ENCODE data around the gene IL27RA. TPM values are rescaled to one million over a fixed set of nuclear protein-coding genes. Genes with fewer than 3 reads are reported as not detected.

The IL27RA gene
- total RNA-seq, 1 donor: 3.9 TPM

GRCh38 chr19:14101003-14101545 lies 69.5 kb downstream of the IL27RA start:
- no peak for DNase-seq (ENCODE audit: low read depth)
- H3K4me3 ChIP-seq (ENCODE audit: low read depth, low read length): no peak overlapping the region
- TF ChIP-seq CTCF (IDR thresholded peaks at IDR 0.05; ENCODE audit: insufficient read depth, low read depth, low read length): no peak

GRCh38 chr19:14102102-14102696 lies 70.6 kb downstream of the IL27RA start:
- no peak overlapping the region for H3K4me3 ChIP-seq (ENCODE audit: low read depth, low read length)
- TF ChIP-seq CTCF (IDR thresholded peaks at IDR 0.05; ENCODE audit: insufficient read depth, low read depth, low read length): no peak
- DNase-seq (ENCODE audit: low read depth): no peak

GRCh38 chr19:14102756-14103155 lies 71.2 kb downstream of the IL27RA start:
- no peak for DNase-seq (ENCODE audit: low read depth)
- H3K4me3 ChIP-seq (ENCODE audit: low read depth, low read length): no peak overlapping the region
- TF ChIP-seq CTCF (IDR thresholded peaks at IDR 0.05; ENCODE audit: insufficient read depth, low read depth, low read length): no peak

Other genes starting within 250 kb of the IL27RA start
- gene ZSWIM4, start 236.3 kb upstream of the IL27RA start, total RNA-seq: 12.1 and 13.2 TPM in 2 replicates
- 0.64 TPM in 1 of 2 replicates, not detected in the other for gene NANOS3, start 154.6 kb upstream of the IL27RA start, total RNA-seq
- 0.32 and 0.43 TPM in 2 replicates for gene BRME1, start 125.6 kb upstream of the IL27RA start, total RNA-seq
- 18.6 and 22.9 TPM in 2 replicates for gene CC2D1A, start 125.6 kb upstream of the IL27RA start, total RNA-seq
- gene PODNL1, start 93.3 kb upstream of the IL27RA start, total RNA-seq: 2.6 TPM in 2 replicates
- gene DCAF15, start 79.3 kb upstream of the IL27RA start, total RNA-seq: 13.4 and 13.9 TPM in 2 replicates
- 2.3 and 2.6 TPM in 2 replicates for gene RFX1, start 25.4 kb upstream of the IL27RA start, total RNA-seq
- gene RLN3, start 3.6 kb upstream of the IL27RA start, total RNA-seq: not detected in 2 replicates
- gene PALM3, start 30.3 kb downstream of the IL27RA start, total RNA-seq: under 0.01 TPM in 1 of 2 replicates, not detected in the other
- gene MISP3, start 41.0 kb downstream of the IL27RA start, total RNA-seq: under 0.01 and 0.32 TPM in 2 replicates
- gene C19orf67, start 54.0 kb downstream of the IL27RA start, total RNA-seq: not detected in 2 replicates
- gene SAMD1, start 59.0 kb downstream of the IL27RA start, total RNA-seq: 23.3 and 24.2 TPM in 2 replicates
- gene PRKACA, start 86.0 kb downstream of the IL27RA start, total RNA-seq: 50.1 and 50.3 TPM in 2 replicates
- gene ASF1B, start 104.8 kb downstream of the IL27RA start, total RNA-seq: 8.1 and 8.2 TPM in 2 replicates
- 1.7 and 1.9 TPM in 2 replicates for gene ADGRL1, start 174.4 kb downstream of the IL27RA start, total RNA-seq

All from fibroblast of villous mesenchyme (primary cell).